ENCODE measurements around the gene MYL6B. TPM values are rescaled to one million over a fixed set of nuclear protein-coding genes. Genes with fewer than 3 reads are reported as not detected.

MYL6B gene
- total RNA-seq, 2 donors from 2014 or later: 17.1 to 21.9 TPM

GRCh38 chr12:56160193-56160763 lies 7.9 kb downstream of the MYL6B start:
- DNase-seq (peak in 1 of 2 donors; percentile 54), ATAC-seq (peak; percentile 3)
- intact Hi-C loops (cut with DNase I, micrococcal nuclease): loop anchor here in 1 of 2 donors (5.0 kb wide), 1 partner anchor 33 kb away; the partner anchor contains the start of gene ESYT1

GRCh38 chr12:56160894-56161689 lies 8.7 kb downstream of the MYL6B start:
- DNase-seq (no peak), ATAC-seq (no peak)
- intact Hi-C loops (cut with DNase I, micrococcal nuclease): loop anchor here in 1 of 2 donors (5.0 kb wide), 1 partner anchor 34 kb away; the partner anchor contains the start of gene ESYT1

DNA sequence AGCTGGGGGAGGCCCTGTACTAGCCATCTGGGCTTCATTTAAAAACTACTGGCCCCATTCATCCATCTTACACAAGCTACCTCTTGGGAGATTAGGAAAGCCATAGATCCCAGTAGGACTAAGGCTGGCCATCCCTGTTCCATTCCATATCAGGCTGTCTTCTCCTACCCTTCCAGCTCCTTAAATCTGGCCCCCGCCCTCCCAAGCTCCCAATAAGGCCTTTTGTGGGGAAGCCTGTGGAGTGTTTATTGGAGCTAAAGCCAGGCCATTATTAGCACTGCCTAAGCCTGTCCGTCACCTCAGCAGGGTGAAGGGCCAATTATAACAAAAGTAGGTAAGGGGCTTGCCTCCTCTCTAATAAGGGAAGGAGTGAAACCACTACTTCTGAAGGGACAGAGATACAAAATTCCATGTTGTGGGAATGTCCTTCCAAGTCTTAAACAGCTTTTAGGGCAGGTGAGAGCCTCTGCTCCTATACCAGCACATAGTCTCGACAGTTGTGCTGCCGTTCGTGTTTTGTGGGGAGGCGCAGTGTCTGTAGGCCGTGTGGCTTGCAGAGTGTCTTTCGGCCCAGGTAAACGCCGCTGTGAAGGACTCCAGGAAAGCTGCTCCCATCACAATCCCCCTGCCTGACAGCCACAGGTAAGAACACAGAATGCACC lies 9.4 kb downstream of the MYL6B start:
- intact Hi-C loops (cut with DNase I, micrococcal nuclease): loop anchor here in 1 of 2 donors (5.0 kb wide), 1 partner anchor 35 kb away; the partner anchor contains the start of gene ESYT1
- ATAC-seq: no peak
- peak in 1 of 2 donors; percentile 45 for DNase-seq

DNA sequence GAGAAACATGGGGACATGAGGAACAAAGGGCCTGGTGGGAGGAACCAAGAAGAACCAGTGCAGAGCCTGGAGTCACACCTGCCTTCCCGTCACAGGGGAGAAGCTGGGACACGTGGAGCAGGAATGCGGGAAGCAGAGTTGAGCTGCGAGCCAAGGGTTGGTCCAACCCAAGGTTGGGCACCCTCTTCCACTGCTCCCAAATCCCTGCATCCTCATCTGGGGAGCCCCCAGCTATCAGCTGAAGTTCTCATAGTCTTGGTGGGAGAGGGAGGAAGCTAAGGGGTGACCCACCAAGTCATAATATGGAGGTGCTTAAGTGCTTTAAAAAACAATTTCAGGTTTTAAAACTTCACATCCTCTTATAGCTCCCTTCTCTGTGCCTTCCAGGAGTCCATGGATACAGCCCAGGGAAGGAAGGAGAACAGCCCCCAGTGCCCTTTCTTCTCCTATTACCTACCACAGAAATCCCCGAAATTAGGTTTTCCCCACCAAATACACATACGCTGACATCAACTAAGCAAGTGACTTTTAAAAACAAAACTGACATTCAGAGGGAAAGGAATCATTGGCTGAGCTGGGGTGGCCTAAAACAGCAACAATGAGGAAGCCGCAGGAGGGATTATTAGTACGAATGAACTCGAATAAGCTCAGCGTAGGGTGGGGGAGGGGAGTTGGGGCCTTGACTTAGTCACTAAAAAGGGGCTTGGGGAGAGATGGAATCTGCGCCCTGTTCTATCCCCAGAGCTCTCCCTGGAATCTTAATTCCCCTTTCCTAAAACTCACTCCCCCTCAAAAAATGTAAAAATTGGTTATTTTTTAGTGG lies 10.3 kb downstream of the MYL6B start:
- intact Hi-C loops (cut with DNase I, micrococcal nuclease): loop anchor here in 1 of 2 donors (5.0 kb wide), 1 partner anchor 35 kb away; the partner anchor contains the start of gene ESYT1
- ATAC-seq (no peak), DNase-seq (peak in 1 of 2 donors; percentile 20)

DNA sequence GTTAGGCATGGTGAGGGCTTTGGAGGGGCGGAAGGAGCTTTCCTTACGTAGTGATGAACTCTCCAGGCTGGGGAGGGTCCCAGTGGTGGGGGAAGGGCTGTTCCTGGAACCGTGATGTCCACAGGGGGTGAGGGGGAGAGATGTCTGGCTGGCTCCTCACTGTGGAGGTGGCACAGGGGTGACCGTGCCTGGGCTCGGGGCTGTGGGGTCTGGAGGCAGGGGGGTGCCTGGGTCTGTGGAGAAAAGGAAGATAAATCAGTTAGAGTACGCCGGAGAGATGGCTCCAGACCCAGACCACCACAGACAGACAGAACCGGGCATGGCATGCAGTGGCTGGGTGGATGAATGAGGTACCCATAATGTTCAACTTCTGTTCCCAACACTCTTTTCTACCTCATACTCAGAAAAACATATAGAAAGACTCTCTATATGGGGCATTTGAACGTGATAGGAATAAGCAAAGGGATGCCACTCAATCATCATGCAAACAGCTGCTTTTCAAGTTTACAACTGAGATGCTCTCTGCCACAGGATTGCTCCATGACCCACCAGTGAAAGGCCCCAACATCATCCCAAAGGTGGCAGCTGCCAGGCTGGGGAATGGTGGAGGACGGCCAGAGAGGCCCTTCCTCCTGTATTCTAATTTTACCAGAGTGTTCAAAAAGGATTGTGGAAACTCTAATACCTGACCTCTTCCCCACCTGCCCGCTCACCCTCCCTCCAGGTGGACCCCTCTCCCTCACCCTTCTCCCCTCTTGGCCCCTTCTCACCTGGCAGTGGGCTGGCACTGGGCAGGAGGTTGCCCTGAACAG lies 11.4 kb downstream of the MYL6B start:
- no peak for DNase-seq

GRCh38 chr12:56164345-56164729 lies 11.9 kb downstream of the MYL6B start:
- intact Hi-C loops (cut with DNase I, micrococcal nuclease): loop anchor here in 1 of 2 donors (5.0 kb wide), 1 partner anchor 37 kb away; the partner anchor contains the start of gene ESYT1
- ATAC-seq (peak; percentile 1), DNase-seq (no peak)

More for the DNA sequence above, 11.4 kb downstream of the MYL6B start:
- ATAC-seq: no peak
- intact Hi-C loops (cut with DNase I, micrococcal nuclease): loop anchor here in 1 of 2 donors (5.0 kb wide), 1 partner anchor 36 kb away; the partner anchor contains the start of gene ESYT1

- DNase-seq (no peak), ATAC-seq (peak; percentile 2)
- intact Hi-C loops (cut with DNase I, micrococcal nuclease): no loop called here
These were observed 13.0 kb downstream of the MYL6B start for GRCh38 chr12:56165369-56165768.

- DNase-seq (no peak), ATAC-seq (no peak)
- intact Hi-C loops (cut with DNase I, micrococcal nuclease): no loop called here
These were observed 16.9 kb downstream of the MYL6B start for GRCh38 chr12:56169229-56169759.

DNA sequence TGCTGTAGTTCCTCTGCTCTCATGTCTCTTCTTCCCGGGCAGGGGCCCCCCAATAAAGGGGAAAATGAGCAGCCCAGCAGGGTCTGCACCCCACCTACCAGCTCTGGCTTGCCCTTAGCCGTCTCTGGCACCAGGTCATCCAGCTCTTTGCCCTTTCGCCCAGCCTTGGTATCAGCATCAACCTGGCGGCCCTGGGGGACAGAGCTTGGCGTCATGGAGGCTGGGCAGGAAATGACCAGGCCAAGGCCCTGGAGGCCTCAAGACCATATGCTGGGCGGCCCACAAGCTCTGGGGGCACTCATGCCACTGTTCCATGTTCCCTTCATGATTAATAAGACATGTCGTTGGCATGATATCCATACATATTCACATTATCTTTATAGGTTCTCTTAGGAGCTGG lies 20.5 kb downstream of the MYL6B start:
- DNase-seq: no peak
- no peak for ATAC-seq
- intact Hi-C loops (cut with DNase I, micrococcal nuclease): no loop called here

DNA sequence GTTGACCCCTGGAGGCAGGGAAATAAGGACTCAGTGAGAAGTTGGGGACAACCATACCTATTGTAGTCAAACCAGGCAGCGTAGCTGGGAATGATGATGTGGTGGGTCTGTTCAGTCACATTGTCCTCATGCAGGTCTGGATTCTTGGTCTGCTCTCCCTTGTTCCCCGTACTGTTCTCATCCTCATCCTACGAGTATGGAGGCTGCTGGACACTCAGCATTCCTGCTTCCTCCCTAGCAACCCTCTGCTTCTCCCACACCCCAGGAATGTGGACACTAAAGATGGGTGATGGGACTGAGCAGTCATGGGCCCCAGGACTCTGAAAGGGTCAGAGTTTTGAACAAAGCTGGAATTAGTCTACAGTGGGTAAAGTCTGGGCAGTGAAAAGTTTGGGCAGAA lies 26.0 kb downstream of the MYL6B start:
- intact Hi-C loops (cut with DNase I, micrococcal nuclease): no loop called here
- DNase-seq (no peak), ATAC-seq (no peak)

DNA sequence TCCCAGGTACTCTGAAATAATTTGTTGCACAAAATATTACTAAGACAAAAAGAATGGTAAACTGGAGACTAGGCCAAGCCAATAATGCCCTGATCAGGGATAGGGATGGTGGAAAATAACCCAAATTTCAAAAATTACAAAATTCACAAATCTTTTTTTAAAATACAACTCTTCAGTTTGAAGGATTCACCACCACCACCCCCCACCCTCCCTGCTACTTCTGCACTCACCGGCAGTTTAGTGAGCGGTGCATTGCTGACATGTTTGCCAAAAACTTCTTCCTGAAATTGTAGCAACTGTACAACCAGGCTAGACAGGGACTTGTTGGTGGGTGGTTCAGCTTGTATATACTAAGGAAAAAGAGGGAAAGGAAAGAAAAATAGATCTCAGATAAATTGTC lies 34.6 kb downstream of the MYL6B start:
- intact Hi-C loops (cut with DNase I, micrococcal nuclease): loop anchor here in 1 of 2 donors (10.0 kb wide), 1 partner anchor 62 kb away; the partner anchor contains the start of gene ESYT1
- no peak for ATAC-seq
- DNase-seq: no peak

GRCh38 chr12:56188131-56188777 lies 35.9 kb downstream of the MYL6B start:
- no peak for DNase-seq
- intact Hi-C loops (cut with DNase I, micrococcal nuclease): loop anchor here in 1 of 2 donors (2.0 to 10.0 kb wide), 2 partner anchors 29 to 63 kb away; partner anchors contain the start of genes ESYT1 and MYL6
- ATAC-seq: no peak

DNA sequence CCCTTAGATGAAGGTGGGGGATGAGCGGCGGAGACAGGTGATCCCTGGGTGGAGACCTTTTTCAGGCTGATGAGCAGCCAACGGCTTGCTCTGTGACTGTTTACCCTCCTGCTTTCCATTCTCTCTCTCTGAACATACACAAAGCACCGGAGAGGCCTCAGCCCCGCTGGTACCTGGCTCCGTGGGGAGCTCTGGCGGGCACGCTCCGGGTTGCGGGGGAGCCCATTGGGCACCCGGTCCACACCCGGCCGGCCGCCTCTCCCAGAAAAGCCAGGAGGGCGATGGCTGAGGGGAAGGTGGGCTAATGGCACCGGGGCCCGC lies 36.4 kb downstream of the MYL6B start:
- intact Hi-C loops (cut with DNase I, micrococcal nuclease): loop anchor here in 1 of 2 donors (2.0 to 10.0 kb wide), 2 partner anchors 30 to 64 kb away; partner anchors contain the start of genes ESYT1 and MYL6
- ATAC-seq: peak; percentile 20

DNA sequence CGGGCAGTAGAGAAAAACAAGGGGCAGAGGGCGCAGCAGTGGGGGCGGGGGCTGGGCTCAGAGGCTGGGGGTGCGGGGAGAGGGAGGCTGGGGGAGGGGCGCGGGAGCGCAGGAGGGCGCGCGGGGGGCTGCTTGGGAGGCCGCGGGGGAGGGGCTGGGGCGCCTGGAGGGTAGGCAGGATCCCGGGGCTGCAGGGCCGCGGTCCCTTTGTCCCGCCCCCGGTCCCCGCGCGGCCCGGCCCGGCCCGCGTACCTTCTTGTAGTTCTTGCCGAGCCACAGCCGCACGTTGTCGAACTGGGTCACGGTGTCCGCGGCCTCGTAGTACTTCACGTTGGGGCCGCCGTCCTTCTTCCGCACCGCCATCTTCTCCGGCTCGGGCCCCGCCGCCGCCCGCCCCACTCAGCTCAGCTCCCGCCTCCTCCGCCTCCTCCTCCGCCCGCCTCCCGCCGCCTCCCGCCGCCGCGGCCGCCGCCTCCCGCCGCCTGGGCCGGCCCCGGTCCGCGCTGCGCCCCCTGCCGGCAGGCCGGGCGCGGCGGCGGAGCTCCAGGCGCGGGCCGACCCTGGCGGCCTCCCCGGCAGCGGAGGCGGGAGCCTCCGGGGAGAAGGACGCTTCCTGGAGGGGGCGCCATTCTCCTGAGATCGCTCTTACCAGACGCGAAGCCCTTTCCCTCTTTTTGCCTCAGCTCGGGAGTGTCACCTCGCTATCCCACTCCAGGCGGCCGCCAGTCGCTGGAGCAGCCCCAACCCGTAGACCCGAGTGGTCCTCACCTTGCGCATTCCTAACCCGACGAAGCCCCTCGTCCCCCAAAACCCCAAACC lies 36.9 kb downstream of the MYL6B start, which contains the start of gene SMARCC2:
SMARCC2 (minus strand) TSS at position 385 of the 819 bp plus-strand sequence; CDS start at position 363, 22 bp downstream.
- peak; percentile 89 to 96 for DNase-seq
- ATAC-seq: peak; percentile 80
- intact Hi-C loops (cut with DNase I, micrococcal nuclease): loop anchor here in 1 of 2 donors (2.0 to 10.0 kb wide), 2 partner anchors 31 to 65 kb away; partner anchors contain the start of genes ESYT1 and MYL6

More for the DNA sequence above, 36.4 kb downstream of the MYL6B start:
- DNase-seq: no peak

- intact Hi-C loops (cut with DNase I, micrococcal nuclease): loop anchor here in 1 of 2 donors (2.0 to 10.0 kb wide), 2 partner anchors 31 to 65 kb away; partner anchors contain the start of genes ESYT1 and MYL6
- DNase-seq: peak; percentile 69 to 81
- ATAC-seq: peak; percentile 58
These were observed 37.7 kb downstream of the MYL6B start for GRCh38 chr12:56189918-56190694.

Data from left colon (tissue), 2 donors.